HepG2 (cell line): ENCODE data around the gene SOX12. TPM values are rescaled to one million over a fixed set of nuclear protein-coding genes. Genes with fewer than 3 reads are reported as not detected.

Experiments
- JDP2 ChIP-seq: sonication (generic); formaldehyde crosslinking; IDR thresholded peaks from 2 replicates; pipeline ENCODE4 v1.8.1; 2022; ENCODE audit warnings: missing genetic modification reagents, borderline replicate concordance
- NFE2L1 ChIP-seq: sonication (generic); formaldehyde crosslinking; IDR thresholded peaks from 2 replicates; pipeline ENCODE4 v1.4.0; 2020; ENCODE audit warnings: missing genetic modification reagents, mild to moderate bottlenecking, borderline replicate concordance
- PAX8 ChIP-seq: sonication (generic); formaldehyde crosslinking; IDR thresholded peaks from 2 replicates; pipeline ENCODE4 v1.8.0; 2022; ENCODE audit warnings: mild to moderate bottlenecking, missing genetic modification reagents, borderline replicate concordance
- RFXAP ChIP-seq: sonication (generic); formaldehyde crosslinking; IDR thresholded peaks from 2 replicates; pipeline ENCODE4 v1.4.0; 2020; ENCODE audit warnings: missing genetic modification reagents, borderline replicate concordance
- RNF2 ChIP-seq: fragments of 450-650 bp; conservative IDR thresholded peaks from 2 replicates; pipeline ENCODE4 v1.6.1; 2016; ENCODE audit warnings: low read depth
- TBX2 ChIP-seq: sonication (generic); formaldehyde crosslinking; IDR thresholded peaks from 2 replicates; pipeline ENCODE4 v1.5.0; 2020; ENCODE audit warnings: missing genetic modification reagents, mild to moderate bottlenecking, borderline replicate concordance
- ZNF121 ChIP-seq: sonication (generic); formaldehyde crosslinking; IDR thresholded peaks from 2 replicates; pipeline ENCODE4 v1.5.0; 2020; ENCODE audit warnings: mild to moderate bottlenecking, missing genetic modification reagents
- ZNF136 ChIP-seq: sonication (generic); formaldehyde crosslinking; IDR thresholded peaks from 2 replicates; pipeline ENCODE4 v1.8.1; 2022; ENCODE audit warnings: low read depth, mild to moderate bottlenecking, moderate library complexity, missing genetic modification reagents
- ZNF256 ChIP-seq: sonication (generic); formaldehyde crosslinking; conservative IDR thresholded peaks from 2 replicates; pipeline ENCODE4 v1.4.0; 2020; ENCODE audit warnings: missing genetic modification reagents
- ZSCAN22 ChIP-seq: sonication (generic); formaldehyde crosslinking; IDR thresholded peaks from 2 replicates; pipeline ENCODE4 v1.4.0; 2020; ENCODE audit warnings: mild to moderate bottlenecking, missing genetic modification reagents
- polyA plus RNA-seq, 8 experiments: library from polyadenylated mRNA; depleted of rRNA in 3 of 8; stranded (reverse) in 7 of 8; unstranded in 1 of 8; fragments of >200 nt; fragmentation: Illumina TruSeq in 4 of 8; extraction: Trizol in 4 of 8; gene quantifications; 2 replicates each; pipeline versions ENCODE4 v1.2.1 to v1.2.3, GENCODE V29; 2011 to 2016; ENCODE audit warnings: low read depth in 4 of 8, missing spikeins in 1 of 8, mixed read lengths in 1 of 8; ENCODE audit not compliant: insufficient read depth in 1 of 8
- total RNA-seq, 5 experiments: library from RNA; depleted of rRNA; stranded (reverse); fragments of >200 nt; fragmentation: Illumina TruSeq; extraction: Trizol; gene quantifications; 2 replicates each; pipeline ENCODE4 v1.2.3, GENCODE V29; 2016; ENCODE audit warnings: low read depth in 1 of 5
- TF ChIP-seq, protein P1 (sequence below): sonication (generic); formaldehyde crosslinking; IDR thresholded peaks from 2 replicates; pipeline ENCODE4 v1.5.1; 2020; ENCODE audit warnings: mild to moderate bottlenecking, missing genetic modification reagents, borderline replicate concordance
- TF ChIP-seq, protein P2 (sequence below): sonication (generic); formaldehyde crosslinking; IDR thresholded peaks from 2 replicates; pipeline ENCODE4 v1.4.0; 2020; ENCODE audit warnings: missing genetic modification reagents
- TF ChIP-seq, protein P3 (sequence below): sonication (generic); formaldehyde crosslinking; IDR thresholded peaks from 2 replicates; pipeline ENCODE4 v1.8.0; 2022; ENCODE audit warnings: missing genetic modification reagents, mild to moderate bottlenecking, moderate library complexity, borderline replicate concordance
- TF ChIP-seq, protein P4 (sequence below): sonication (generic); formaldehyde crosslinking; conservative IDR thresholded peaks from 2 replicates; pipeline ENCODE4 v1.4.0; 2020; ENCODE audit warnings: mild to moderate bottlenecking, missing genetic modification reagents, moderate library complexity
- TF ChIP-seq, protein P5 (sequence below), 2 experiments: sonication (generic) in 1 of 2; formaldehyde crosslinking in 1 of 2; IDR thresholded peaks; 2 replicates each; pipeline versions ENCODE4 v1.4.0 to v1.6.1; 2018 to 2020; ENCODE audit warnings: missing genetic modification reagents in 2 of 2, borderline replicate concordance in 1 of 2, low read depth in 1 of 2, mild to moderate bottlenecking in 1 of 2, missing biosample characterization in 1 of 2

The SOX12 gene
- total and polyA plus RNA-seq, 2 of the 13 experiments (the other 11 are each of a cell fraction or from before 2014, with no cell fraction given): 10.0 to 18.7 TPM

DNA sequence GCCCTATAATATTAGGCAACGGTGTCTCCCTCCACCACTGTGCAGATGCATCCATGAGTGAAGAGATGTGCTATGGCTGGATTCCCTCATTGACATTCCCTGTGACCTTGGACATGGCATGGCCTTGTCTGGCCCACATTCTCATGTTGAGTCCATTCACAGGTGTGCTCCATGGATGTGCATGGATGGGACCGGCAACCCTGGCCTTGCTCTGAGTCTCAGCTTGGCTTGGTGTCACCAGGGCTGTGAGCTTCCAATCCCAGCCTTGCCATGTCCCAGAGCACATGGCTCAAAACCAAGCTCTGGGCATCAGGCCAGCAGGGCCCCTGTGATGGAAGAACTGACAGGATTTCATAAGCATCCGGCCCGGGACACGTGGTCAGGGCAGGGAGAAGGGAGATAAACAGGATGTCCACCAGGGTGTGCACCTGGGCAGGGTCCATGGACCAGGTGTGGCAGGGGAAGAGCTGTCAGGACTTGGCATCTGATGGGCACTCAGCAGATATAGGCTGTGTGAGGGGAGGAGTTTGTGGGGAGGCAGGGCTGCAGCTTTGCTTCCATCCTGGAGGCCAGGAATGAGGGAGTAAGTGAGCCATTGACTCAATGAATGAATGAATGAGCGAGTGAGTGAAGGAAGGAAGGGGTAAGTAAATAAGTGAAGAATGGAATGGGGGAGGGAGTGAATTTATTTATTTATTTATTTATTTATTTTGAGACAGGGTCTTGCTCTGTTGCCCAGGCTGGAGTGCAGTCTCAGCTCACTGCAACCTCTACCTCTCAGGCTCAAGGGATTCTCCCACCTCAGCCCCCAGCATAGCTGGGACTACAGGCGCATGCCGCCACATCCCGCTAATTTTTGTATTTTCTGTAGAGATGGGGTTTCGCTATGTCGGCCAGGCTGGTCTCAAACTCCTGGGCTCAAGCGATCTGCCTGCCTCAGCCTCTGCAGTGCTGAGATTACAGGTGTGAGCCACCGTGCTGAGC, 37.2 kb downstream of the SOX12 start (continued):
- TF ChIP-seq, protein P1, sequence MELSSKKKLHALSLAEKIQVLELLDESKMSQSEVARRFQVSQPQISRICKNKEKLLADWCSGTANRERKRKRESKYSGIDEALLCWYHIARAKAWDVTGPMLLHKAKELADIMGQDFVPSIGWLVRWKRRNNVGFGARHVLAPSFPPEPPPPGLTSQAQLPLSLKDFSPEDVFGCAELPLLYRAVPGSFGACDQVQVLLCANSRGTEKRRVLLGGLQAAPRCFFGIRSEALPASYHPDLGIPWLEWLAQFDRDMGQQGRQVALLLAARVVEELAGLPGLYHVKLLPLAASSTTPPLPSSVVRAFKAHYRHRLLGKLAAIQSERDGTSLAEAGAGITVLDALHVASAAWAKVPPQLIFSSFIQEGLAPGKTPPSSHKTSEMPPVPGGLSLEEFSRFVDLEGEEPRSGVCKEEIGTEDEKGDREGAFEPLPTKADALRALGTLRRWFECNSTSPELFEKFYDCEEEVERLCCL (CRISPR knock-in tag): 0 out of 2 replicates have a peak, but pooled peaks have one; percentile 23
- TF ChIP-seq ZNF136: peak; percentile 92; the same call in 1 of the 2 replicates
- TF ChIP-seq JDP2 (CRISPR knock-in tag): no peak
- TF ChIP-seq ZNF256: no peak
- TF ChIP-seq, protein P2, sequence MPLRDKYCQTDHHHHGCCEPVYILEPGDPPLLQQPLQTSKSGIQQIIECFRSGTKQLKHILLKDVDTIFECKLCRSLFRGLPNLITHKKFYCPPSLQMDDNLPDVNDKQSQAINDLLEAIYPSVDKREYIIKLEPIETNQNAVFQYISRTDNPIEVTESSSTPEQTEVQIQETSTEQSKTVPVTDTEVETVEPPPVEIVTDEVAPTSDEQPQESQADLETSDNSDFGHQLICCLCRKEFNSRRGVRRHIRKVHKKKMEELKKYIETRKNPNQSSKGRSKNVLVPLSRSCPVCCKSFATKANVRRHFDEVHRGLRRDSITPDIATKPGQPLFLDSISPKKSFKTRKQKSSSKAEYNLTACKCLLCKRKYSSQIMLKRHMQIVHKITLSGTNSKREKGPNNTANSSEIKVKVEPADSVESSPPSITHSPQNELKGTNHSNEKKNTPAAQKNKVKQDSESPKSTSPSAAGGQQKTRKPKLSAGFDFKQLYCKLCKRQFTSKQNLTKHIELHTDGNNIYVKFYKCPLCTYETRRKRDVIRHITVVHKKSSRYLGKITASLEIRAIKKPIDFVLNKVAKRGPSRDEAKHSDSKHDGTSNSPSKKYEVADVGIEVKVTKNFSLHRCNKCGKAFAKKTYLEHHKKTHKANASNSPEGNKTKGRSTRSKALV (CRISPR knock-in tag): peak; percentile 94
- TF ChIP-seq RFXAP (CRISPR knock-in tag): peak; percentile 86; the same call in 1 of the 2 replicates
- 0 out of 2 replicates have a peak, but pooled peaks have one; percentile 57 for TF ChIP-seq NFE2L1 (CRISPR knock-in tag)
- TF ChIP-seq PAX8 (CRISPR knock-in tag): peak; percentile 91; the same call in 1 of the 2 replicates
- TF ChIP-seq, protein P3, sequence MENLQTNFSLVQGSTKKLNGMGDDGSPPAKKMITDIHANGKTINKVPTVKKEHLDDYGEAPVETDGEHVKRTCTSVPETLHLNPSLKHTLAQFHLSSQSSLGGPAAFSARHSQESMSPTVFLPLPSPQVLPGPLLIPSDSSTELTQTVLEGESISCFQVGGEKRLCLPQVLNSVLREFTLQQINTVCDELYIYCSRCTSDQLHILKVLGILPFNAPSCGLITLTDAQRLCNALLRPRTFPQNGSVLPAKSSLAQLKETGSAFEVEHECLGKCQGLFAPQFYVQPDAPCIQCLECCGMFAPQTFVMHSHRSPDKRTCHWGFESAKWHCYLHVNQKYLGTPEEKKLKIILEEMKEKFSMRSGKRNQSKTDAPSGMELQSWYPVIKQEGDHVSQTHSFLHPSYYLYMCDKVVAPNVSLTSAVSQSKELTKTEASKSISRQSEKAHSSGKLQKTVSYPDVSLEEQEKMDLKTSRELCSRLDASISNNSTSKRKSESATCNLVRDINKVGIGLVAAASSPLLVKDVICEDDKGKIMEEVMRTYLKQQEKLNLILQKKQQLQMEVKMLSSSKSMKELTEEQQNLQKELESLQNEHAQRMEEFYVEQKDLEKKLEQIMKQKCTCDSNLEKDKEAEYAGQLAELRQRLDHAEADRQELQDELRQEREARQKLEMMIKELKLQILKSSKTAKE (CRISPR knock-in tag): peak; percentile 96
- TF ChIP-seq, protein P4, sequence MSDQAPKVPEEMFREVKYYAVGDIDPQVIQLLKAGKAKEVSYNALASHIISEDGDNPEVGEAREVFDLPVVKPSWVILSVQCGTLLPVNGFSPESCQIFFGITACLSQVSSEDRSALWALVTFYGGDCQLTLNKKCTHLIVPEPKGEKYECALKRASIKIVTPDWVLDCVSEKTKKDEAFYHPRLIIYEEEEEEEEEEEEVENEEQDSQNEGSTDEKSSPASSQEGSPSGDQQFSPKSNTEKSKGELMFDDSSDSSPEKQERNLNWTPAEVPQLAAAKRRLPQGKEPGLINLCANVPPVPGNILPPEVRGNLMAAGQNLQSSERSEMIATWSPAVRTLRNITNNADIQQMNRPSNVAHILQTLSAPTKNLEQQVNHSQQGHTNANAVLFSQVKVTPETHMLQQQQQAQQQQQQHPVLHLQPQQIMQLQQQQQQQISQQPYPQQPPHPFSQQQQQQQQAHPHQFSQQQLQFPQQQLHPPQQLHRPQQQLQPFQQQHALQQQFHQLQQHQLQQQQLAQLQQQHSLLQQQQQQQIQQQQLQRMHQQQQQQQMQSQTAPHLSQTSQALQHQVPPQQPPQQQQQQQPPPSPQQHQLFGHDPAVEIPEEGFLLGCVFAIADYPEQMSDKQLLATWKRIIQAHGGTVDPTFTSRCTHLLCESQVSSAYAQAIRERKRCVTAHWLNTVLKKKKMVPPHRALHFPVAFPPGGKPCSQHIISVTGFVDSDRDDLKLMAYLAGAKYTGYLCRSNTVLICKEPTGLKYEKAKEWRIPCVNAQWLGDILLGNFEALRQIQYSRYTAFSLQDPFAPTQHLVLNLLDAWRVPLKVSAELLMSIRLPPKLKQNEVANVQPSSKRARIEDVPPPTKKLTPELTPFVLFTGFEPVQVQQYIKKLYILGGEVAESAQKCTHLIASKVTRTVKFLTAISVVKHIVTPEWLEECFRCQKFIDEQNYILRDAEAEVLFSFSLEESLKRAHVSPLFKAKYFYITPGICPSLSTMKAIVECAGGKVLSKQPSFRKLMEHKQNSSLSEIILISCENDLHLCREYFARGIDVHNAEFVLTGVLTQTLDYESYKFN (CRISPR knock-in tag): peak; percentile 91
- TF ChIP-seq ZSCAN22: peak; percentile 51; the same call in 1 of the 2 replicates
- TF ChIP-seq RNF2: peak; percentile 98
- TF ChIP-seq ZNF121 (CRISPR knock-in tag): peak; percentile 80
- peak; percentile 97 for TF ChIP-seq TBX2 (CRISPR knock-in tag)
- TF ChIP-seq, protein P5, sequence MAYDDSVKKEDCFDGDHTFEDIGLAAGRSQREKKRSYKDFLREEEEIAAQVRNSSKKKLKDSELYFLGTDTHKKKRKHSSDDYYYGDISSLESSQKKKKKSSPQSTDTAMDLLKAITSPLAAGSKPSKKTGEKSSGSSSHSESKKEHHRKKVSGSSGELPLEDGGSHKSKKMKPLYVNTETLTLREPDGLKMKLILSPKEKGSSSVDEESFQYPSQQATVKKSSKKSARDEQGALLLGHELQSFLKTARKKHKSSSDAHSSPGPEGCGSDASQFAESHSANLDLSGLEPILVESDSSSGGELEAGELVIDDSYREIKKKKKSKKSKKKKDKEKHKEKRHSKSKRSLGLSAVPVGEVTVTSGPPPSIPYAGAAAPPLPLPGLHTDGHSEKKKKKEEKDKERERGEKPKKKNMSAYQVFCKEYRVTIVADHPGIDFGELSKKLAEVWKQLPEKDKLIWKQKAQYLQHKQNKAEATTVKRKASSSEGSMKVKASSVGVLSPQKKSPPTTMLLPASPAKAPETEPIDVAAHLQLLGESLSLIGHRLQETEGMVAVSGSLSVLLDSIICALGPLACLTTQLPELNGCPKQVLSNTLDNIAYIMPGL (CRISPR knock-in tag; IDR thresholded peaks at IDR 0.05; ENCODE audit: borderline replicate concordance in 1 of 2, low read depth in 1 of 2): peak; percentile 94 to 99
